GM23338 (cell line): Measurements from ENCODE around the gene CDC42SE1. TPM values are rescaled to one million over a fixed set of nuclear protein-coding genes. Genes with fewer than 3 reads are reported as not detected.

ENCODE experiments used
- ATAC-seq: fragments of 200-7000 bp; cut with Tn5 transposase; 3 replicates; pipeline ENCODE4 v1.9.1; 2020
- DNase-seq: peaks from one replicate; pipeline ENCODE4 v3.0.0-alpha.2; 2015; ENCODE audit warnings: low spot score
- H2AFZ ChIP-seq: fragments of 200-600 bp; sonication (generic); 2 replicates; pipeline ENCODE4 v1.8.0; 2016; ENCODE audit warnings: antibody characterized with exemption, mild to moderate bottlenecking, moderate library complexity
- H3F3A ChIP-seq: fragments of 200-600 bp; sonication (generic); replicated peaks from 2 replicates; pipeline ENCODE4 v1.8.0; 2017; ENCODE audit warnings: antibody characterized with exemption, mixed run types, low read depth
- H3K27ac ChIP-seq: fragments of 200-600 bp; sonication (generic); 2 replicates; pipeline ENCODE4 v1.6.1; 2016; ENCODE audit warnings: low read depth
- H3K27me3 ChIP-seq: fragments of 200-600 bp; sonication (generic); 2 replicates; pipeline ENCODE4 v1.8.0; 2016; ENCODE audit warnings: mild to moderate bottlenecking, mixed run types, moderate library complexity; ENCODE audit not compliant: insufficient read depth
- H3K36me3 ChIP-seq: fragments of 200-600 bp; sonication (generic); 2 replicates; pipeline ENCODE4 v1.8.0; 2016; ENCODE audit warnings: mild to moderate bottlenecking; ENCODE audit not compliant: insufficient read depth
- H3K4me1 ChIP-seq: fragments of 200-600 bp; sonication (generic); 2 replicates; pipeline ENCODE4 v1.8.0; 2016; ENCODE audit warnings: mild to moderate bottlenecking, moderate library complexity; ENCODE audit not compliant: insufficient read depth
- H3K4me2 ChIP-seq: fragments of 200-600 bp; sonication (generic); 2 replicates; pipeline ENCODE4 v1.7.1; 2017; ENCODE audit warnings: mixed run types
- H3K4me3 ChIP-seq: fragments of 200-600 bp; sonication (generic); 2 replicates; pipeline ENCODE4 v1.6.1; 2016; ENCODE audit warnings: mixed run types
- H3K79me2 ChIP-seq: fragments of 200-600 bp; sonication (generic); replicated peaks from 2 replicates; pipeline ENCODE4 v1.8.0; 2017; ENCODE audit warnings: mild to moderate bottlenecking; ENCODE audit not compliant: insufficient read depth
- H3K9me2 ChIP-seq: fragments of 200-600 bp; sonication (generic); 2 replicates; pipeline ENCODE4 v1.8.0; 2017; ENCODE audit not compliant: insufficient read depth
- H4K20me1 ChIP-seq: fragments of 200-600 bp; sonication (generic); replicated peaks from 2 replicates; pipeline ENCODE4 v1.8.0; 2017; ENCODE audit warnings: mild to moderate bottlenecking; ENCODE audit not compliant: insufficient read depth
- H3K27ac Mint-ChIP-seq: 2 replicates; pipeline ENCODE4 v1.8.0; 2020; ENCODE audit warnings: inconsistent platforms, mild to moderate bottlenecking, moderate library complexity, mixed read lengths
- H3K27me3 Mint-ChIP-seq: 3 replicates; pipeline ENCODE4 v1.8.0; 2022; ENCODE audit warnings: low read depth, mild to moderate bottlenecking, moderate library complexity, mixed read lengths, inconsistent platforms; ENCODE audit not compliant: insufficient read depth, poor library complexity
- H3K36me3 Mint-ChIP-seq: 3 replicates; pipeline ENCODE4 v1.8.0; 2021; ENCODE audit warnings: low read depth, mild to moderate bottlenecking, inconsistent platforms, moderate library complexity, mixed read lengths
- H3K4me1 Mint-ChIP-seq: 3 replicates; pipeline ENCODE4 v1.8.0; 2020; ENCODE audit warnings: mild to moderate bottlenecking, inconsistent platforms, mixed read lengths
- H3K4me3 Mint-ChIP-seq: 3 replicates; pipeline ENCODE4 v1.8.0; 2021; ENCODE audit warnings: moderate library complexity, mild to moderate bottlenecking, inconsistent platforms, mixed read lengths
- H3K9me3 Mint-ChIP-seq: 3 replicates; pipeline ENCODE4 v1.8.0; 2020; ENCODE audit warnings: moderate library complexity, mild to moderate bottlenecking, inconsistent platforms, mixed read lengths
- ETS1 ChIP-seq: IDR thresholded peaks from 2 replicates; pipeline ENCODE4 v1.6.1; 2016; ENCODE audit warnings: antibody characterized with exemption
- EZH2 ChIP-seq: fragments of 200-600 bp; sonication (generic); IDR thresholded peaks from one replicate; pipeline ENCODE4 v1.8.0; 2017; ENCODE audit warnings: antibody characterized with exemption, mild to moderate bottlenecking, low read depth; ENCODE audit not compliant: unreplicated experiment
- EZH2phosphoT487 ChIP-seq: fragments of 200-600 bp; sonication (generic); IDR thresholded peaks from one replicate; pipeline ENCODE4 v1.8.1; 2018; ENCODE audit warnings: antibody characterized with exemption; ENCODE audit not compliant: unreplicated experiment
- JUNB ChIP-seq: IDR thresholded peaks from one replicate; pipeline ENCODE4 v1.6.1; 2016; ENCODE audit warnings: antibody characterized with exemption; ENCODE audit not compliant: unreplicated experiment
- NANOG ChIP-seq: IDR thresholded peaks from 2 replicates; pipeline ENCODE4 v1.6.1; 2016; ENCODE audit warnings: antibody characterized with exemption, borderline replicate concordance
- POLR2AphosphoS5 ChIP-seq: IDR thresholded peaks from 2 replicates; pipeline ENCODE4 v1.6.1; 2016; ENCODE audit warnings: antibody characterized with exemption, low read depth
- STAT1 ChIP-seq: IDR thresholded peaks from one replicate; pipeline ENCODE4 v1.6.1; 2016; ENCODE audit warnings: antibody characterized with exemption; ENCODE audit not compliant: unreplicated experiment
- ZNF114 ChIP-seq: fragments of 250-450 bp; sonication (Bioruptor Pico); IDR thresholded peaks from 2 replicates; pipeline ENCODE4 v1.5.0; 2020; ENCODE audit warnings: mild to moderate bottlenecking, moderate library complexity
- ZNF331 ChIP-seq: fragments of 250-450 bp; sonication (Bioruptor Pico); IDR thresholded peaks from 2 replicates; pipeline ENCODE4 v1.5.0; 2020; ENCODE audit warnings: low read depth, mild to moderate bottlenecking, moderate library complexity
- polyA plus RNA-seq: library from polyadenylated mRNA; unstranded; fragments of >200 nt; fragmentation: Nextera tagmentation; extraction: Ambion mirVana; gene quantifications from 2 replicates; pipeline ENCODE4 v1.2.1, GENCODE V29; 2016
- total RNA-seq: library from RNA; depleted of rRNA; stranded (reverse); fragments of >200 nt; shearing (Covaris generic); gene quantifications from 2 replicates; pipeline ENCODE4 v1.2.3, GENCODE V29; 2014
- TF ChIP-seq, protein P1 (sequence below), 2 experiments: fragments of 200-600 bp in 1 of 2; sonication (generic) in 1 of 2; conservative IDR thresholded peaks; 2 replicates each; pipeline versions ENCODE4 v1.5.1 to v1.6.1; 2016 to 2017; ENCODE audit warnings: antibody characterized with exemption in 2 of 2, low read depth in 2 of 2, mild to moderate bottlenecking in 2 of 2, moderate library complexity in 1 of 2
- TF ChIP-seq, protein P2 (sequence below): IDR thresholded peaks from one replicate; pipeline ENCODE4 v1.6.1; 2018; ENCODE audit warnings: antibody characterized with exemption; ENCODE audit not compliant: unreplicated experiment

CDC42SE1 gene
- total and polyA plus RNA-seq, 2 experiments from 2014 or later = 18.3 to 49.1 TPM

- no peak for TF ChIP-seq ZNF331
- TF ChIP-seq, protein P1, sequence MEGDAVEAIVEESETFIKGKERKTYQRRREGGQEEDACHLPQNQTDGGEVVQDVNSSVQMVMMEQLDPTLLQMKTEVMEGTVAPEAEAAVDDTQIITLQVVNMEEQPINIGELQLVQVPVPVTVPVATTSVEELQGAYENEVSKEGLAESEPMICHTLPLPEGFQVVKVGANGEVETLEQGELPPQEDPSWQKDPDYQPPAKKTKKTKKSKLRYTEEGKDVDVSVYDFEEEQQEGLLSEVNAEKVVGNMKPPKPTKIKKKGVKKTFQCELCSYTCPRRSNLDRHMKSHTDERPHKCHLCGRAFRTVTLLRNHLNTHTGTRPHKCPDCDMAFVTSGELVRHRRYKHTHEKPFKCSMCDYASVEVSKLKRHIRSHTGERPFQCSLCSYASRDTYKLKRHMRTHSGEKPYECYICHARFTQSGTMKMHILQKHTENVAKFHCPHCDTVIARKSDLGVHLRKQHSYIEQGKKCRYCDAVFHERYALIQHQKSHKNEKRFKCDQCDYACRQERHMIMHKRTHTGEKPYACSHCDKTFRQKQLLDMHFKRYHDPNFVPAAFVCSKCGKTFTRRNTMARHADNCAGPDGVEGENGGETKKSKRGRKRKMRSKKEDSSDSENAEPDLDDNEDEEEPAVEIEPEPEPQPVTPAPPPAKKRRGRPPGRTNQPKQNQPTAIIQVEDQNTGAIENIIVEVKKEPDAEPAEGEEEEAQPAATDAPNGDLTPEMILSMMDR (conservative IDR thresholded peaks at IDR 0.05; ENCODE audit: low read depth in 2 of 2) = peak; percentile 92 to 97
- no peak overlapping the region for H3K4me3 Mint-ChIP-seq
- Histone ChIP-seq H4K20me1 (peaks cover 2% of the 10 kb centered on the region; the same call in 1 of the 2 replicates), H3K4me2 (no peak overlapping the region), H3K4me3 (no peak overlapping the region), H3K79me2 (no peaks in the 10 kb centered on the region), H3K4me1 (no peaks in the 10 kb centered on the region), H3K27me3 (no peaks in the 10 kb centered on the region), H2AFZ (no peak overlapping the region), H3K36me3 (no peaks in the 10 kb centered on the region; the same call in 1 of the 2 replicates), H3K27ac (no peak overlapping the region), H3K9me2 (no peaks in the 10 kb centered on the region), H3F3A (peaks cover 4% of the 10 kb centered on the region; the same call in 1 of the 2 replicates)
- no peaks in the 10 kb centered on the region for H3K9me3 Mint-ChIP-seq
- peak overlapping the region; percentile 74 for H3K27ac Mint-ChIP-seq
- peaks cover 3% of the 10 kb centered on the region for H3K27me3 Mint-ChIP-seq
- ATAC-seq = peak; percentile 100
- H3K36me3 Mint-ChIP-seq = peaks cover 34% of the 10 kb centered on the region
- peaks cover 2% of the 10 kb centered on the region; the same call in 1 of the 3 replicates for H3K4me1 Mint-ChIP-seq
- DNase-seq = peak; percentile 93
These were observed 34.8 kb downstream of the CDC42SE1 start for GRCh38 chr1:151024540-151025146.

GRCh38 chr1:151013518-151013917, 45.9 kb downstream of the CDC42SE1 start:
- Histone ChIP-seq H3K79me2 (peaks cover 15% of the 10 kb centered on the region), H4K20me1 (no peaks in the 10 kb centered on the region; the same call in 1 of the 2 replicates), H3K4me1 (peaks cover 3% of the 10 kb centered on the region; the same call in 1 of the 2 replicates), H3K9me2 (no peaks in the 10 kb centered on the region), H3F3A (peaks cover 3% of the 10 kb centered on the region; the same call in 1 of the 2 replicates), H2AFZ (no peak overlapping the region), H3K27me3 (no peaks in the 10 kb centered on the region), H3K4me2 (no peak overlapping the region), H3K4me3 (no peak overlapping the region), H3K27ac (no peak overlapping the region), H3K36me3 (no peaks in the 10 kb centered on the region)
- Mint-ChIP-seq H3K4me1 (peaks cover 8% of the 10 kb centered on the region; the same call in 2 of the 3 replicates), H3K27ac (no peak overlapping the region), H3K27me3 (peaks cover 2% of the 10 kb centered on the region), H3K4me3 (no peak overlapping the region), H3K36me3 (peaks cover 3% of the 10 kb centered on the region; the same call in 2 of the 3 replicates), H3K9me3 (no peaks in the 10 kb centered on the region)
- DNase-seq (no peak), ATAC-seq (no peak)
- no peak for TF ChIP-seq EZH2
- no peak for TF ChIP-seq JUNB
- no peak for TF ChIP-seq EZH2phosphoT487
- TF ChIP-seq, protein P1 (conservative IDR thresholded peaks at IDR 0.05; ENCODE audit: low read depth in 2 of 2) = no peak
- no peak for TF ChIP-seq POLR2AphosphoS5
- no peak for TF ChIP-seq NANOG
- no peak for TF ChIP-seq ETS1
- TF ChIP-seq, protein P2, sequence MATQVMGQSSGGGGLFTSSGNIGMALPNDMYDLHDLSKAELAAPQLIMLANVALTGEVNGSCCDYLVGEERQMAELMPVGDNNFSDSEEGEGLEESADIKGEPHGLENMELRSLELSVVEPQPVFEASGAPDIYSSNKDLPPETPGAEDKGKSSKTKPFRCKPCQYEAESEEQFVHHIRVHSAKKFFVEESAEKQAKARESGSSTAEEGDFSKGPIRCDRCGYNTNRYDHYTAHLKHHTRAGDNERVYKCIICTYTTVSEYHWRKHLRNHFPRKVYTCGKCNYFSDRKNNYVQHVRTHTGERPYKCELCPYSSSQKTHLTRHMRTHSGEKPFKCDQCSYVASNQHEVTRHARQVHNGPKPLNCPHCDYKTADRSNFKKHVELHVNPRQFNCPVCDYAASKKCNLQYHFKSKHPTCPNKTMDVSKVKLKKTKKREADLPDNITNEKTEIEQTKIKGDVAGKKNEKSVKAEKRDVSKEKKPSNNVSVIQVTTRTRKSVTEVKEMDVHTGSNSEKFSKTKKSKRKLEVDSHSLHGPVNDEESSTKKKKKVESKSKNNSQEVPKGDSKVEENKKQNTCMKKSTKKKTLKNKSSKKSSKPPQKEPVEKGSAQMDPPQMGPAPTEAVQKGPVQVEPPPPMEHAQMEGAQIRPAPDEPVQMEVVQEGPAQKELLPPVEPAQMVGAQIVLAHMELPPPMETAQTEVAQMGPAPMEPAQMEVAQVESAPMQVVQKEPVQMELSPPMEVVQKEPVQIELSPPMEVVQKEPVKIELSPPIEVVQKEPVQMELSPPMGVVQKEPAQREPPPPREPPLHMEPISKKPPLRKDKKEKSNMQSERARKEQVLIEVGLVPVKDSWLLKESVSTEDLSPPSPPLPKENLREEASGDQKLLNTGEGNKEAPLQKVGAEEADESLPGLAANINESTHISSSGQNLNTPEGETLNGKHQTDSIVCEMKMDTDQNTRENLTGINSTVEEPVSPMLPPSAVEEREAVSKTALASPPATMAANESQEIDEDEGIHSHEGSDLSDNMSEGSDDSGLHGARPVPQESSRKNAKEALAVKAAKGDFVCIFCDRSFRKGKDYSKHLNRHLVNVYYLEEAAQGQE = no peak
- TF ChIP-seq ZNF331 = no peak
- no peak for TF ChIP-seq STAT1
- no peak for TF ChIP-seq ZNF114 (CRISPR knock-in tag)
